Hematopoietic multipotent progenitor cell treated with erythropoietin and hydrocortisone succinate and interleukin-3 and kit ligand, for 15 days (in vitro differentiated cells): Measurements from ENCODE around the gene ADGRL3.
"Not testable (repeated sequence)": the region's sequence is repeated elsewhere in the genome, so short reads cannot be mapped to it uniquely, and the experiment has no call there.

Experiments
- DNase-seq: peaks from one replicate; pipeline ENCODE4 v3.0.0-alpha.2; 2015; ENCODE audit warnings: low spot score

The ADGRL3 gene

DNA sequence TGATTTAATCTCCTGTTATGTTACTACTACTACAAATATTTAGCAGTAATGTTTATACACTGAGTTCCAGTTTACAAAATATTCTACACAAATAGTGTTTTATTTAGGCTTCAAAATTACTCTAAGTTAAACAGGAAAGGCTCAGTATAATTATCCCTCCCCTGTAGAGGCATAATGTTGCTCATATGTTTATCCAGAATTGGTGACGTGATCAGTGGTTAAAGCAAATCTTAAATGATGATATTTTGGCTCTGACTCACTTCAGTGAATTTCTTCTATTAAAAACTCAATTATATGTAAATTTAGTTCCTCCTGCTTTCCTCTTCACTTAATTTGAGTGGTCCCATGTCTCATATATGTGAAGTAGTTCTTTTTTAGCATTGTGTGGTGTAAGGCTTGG, 438.5 kb downstream of the ADGRL3 start:
- DNase-seq: no peak

- not testable (repeated sequence) for DNase-seq
These were observed 446.7 kb downstream of the ADGRL3 start for GRCh38 chr4:61646746-61647350.

DNA sequence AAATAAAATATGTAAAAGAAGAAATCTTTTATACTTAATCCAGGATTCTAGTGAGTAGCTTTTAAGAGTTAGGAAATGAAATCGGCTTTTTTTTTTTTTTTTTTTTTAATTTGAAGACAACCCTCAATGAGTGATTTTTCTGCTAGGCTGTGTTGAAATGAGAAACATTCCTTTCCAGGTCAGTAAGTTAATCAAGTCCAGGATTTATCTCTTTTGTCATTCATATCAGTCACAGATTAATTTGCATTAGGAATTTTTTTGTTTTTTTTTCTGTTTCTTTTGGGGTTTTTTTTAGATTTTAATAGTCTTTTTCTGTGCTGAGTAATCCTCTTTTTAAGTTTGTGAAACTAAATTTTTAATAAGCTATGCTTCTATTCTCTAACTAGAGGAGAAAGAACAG, 448.1 kb downstream of the ADGRL3 start:
- DNase-seq: no peak

DNA sequence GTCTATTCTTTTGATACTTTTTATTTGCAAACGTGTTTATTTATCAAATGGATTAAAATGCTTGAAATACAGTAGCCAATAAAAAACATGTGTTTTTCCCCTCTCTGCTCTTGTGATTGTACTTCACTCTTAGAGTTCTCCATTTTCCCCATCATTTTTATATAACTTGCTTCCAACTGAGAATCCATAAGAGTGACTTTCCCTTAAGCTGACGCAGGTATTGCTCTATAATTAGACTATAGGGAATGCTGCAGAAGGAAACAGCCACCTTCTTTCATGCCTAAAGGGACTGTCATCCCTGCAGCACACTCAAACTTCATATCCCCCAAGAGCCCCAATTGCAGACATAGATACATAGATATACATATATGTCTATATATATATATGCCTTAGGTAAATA, 456.9 kb downstream of the ADGRL3 start:
- no peak for DNase-seq

GRCh38 chr4:61661960-61662359, 461.8 kb downstream of the ADGRL3 start:
- DNase-seq: no peak

- no peak for DNase-seq
These were observed 462.2 kb downstream of the ADGRL3 start for GRCh38 chr4:61662362-61662761.

DNA sequence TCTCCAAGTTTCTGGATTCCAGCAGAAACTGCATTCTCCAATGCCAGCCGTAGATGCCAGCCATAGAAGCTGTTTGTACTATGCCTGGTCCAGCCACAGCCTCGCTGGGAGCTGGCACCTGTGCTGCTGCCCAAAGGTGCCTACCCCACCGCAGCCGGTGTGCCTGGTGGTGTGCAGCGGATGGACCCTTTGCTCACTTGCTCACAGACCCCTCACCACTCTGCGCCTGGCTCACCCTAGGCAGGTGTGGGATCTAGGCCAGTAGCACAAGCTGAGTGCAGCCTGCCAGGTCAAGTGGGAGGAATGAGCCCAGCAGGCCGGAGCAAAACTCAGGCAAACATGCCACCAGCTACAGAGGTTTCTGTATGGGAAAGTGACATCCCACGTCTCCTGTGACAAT, 463.2 kb downstream of the ADGRL3 start:
- no peak for DNase-seq

- DNase-seq: no peak
These were observed 465.5 kb downstream of the ADGRL3 start for GRCh38 chr4:61665649-61666048.

GRCh38 chr4:61666244-61666643, 466.1 kb downstream of the ADGRL3 start:
- no peak for DNase-seq

DNA sequence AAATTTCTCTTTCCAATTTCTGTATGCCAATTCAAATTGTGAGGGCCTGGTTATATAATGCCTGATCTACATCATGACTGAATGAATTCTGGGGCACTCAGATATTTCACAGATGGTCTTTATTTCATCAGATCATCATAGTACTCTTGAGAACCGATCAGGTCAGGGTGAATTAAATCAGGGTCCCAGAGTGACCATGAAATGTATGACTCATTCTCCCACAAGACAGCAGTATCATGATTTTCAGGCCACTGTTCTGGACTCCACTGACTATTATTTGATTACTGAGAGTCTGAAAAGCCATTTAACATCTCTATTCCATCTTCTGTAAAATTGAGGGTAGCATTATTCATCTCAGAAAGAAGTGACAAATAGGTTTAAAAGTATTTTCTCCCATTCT, 471.5 kb downstream of the ADGRL3 start:
- no peak for DNase-seq

- no peak for DNase-seq
These were observed 475.3 kb downstream of the ADGRL3 start for GRCh38 chr4:61675464-61675863.

- no peak for DNase-seq
These were observed 478.2 kb downstream of the ADGRL3 start for GRCh38 chr4:61678297-61678696.

DNA sequence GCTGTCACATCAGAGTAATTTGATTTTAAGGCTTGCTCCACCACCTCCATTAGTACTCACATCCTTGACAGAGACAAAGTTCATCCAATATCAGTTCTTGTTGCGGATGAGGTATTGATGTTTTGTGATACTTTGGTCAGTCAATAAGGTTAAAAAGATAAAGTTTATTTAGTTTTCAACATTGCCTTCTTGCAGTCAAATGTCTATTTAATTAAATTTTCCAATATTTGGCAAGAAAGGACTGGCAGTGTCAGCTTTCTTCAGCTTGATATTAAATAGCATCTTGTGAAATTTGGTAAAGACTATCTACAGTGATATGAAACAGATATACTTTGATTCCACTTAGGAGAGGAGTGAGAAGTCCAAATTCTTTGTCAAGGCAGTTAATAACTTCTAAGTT, 493.4 kb downstream of the ADGRL3 start:
- no peak for DNase-seq

- DNase-seq: no peak
These were observed 514.3 kb downstream of the ADGRL3 start for GRCh38 chr4:61714387-61714911.

DNA sequence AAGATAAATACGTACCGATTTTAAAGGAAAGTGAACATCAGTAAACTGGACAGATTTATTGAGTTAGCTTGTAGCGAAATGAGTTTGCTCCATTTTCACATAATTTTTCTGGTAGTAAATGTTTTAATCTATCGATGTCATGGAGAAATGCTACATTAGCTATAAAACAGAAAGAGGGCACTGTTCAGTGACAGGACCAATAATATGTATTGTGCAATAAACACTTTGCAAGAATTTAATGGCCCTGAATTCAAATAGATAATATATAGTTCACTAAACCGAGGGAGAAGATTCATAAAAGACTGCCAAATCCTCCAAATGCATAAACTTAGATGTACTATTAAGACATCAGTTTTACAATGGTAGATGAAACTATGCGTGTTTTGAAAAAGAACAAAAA, 516.3 kb downstream of the ADGRL3 start:
- DNase-seq: no peak

DNA sequence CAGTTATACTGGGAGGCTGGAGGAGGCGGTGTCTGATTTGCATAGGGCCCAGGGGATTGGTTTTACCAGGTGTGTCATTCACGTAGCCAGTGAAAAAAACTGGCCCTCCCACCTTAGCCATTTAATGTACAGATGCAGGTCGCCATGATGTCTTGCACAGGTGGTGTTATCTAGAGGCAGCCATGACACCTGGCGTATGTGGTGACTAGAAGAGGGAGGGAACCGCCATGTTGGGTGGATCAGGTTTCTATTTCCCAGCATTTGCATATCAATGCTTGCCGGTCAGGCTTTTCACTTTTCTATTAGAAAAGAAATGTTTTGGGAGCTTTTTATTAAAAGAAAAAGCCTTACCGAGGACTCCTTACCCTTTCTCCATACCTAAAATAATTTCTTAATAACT, 523.4 kb downstream of the ADGRL3 start:
- no peak for DNase-seq

DNA sequence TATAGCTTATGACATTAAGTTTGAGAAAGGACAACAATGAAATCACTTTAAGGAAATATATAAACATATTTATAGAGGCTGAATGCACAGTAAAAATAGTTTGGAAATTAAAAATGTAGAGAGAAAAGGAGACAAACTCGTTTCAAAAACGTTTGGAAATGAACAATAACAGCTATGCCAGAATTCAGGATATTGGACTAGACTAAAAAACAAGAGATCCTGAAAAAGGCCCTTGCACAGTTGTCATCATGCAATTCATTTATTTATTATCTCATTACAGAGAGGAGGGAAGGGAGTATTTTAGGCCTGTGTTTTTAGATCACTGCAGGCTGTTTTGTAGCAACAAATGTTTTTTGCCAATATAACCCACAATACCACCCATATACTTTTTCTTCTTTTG, 527.2 kb downstream of the ADGRL3 start:
- DNase-seq: no peak

- no peak for DNase-seq
These were observed 534.3 kb downstream of the ADGRL3 start for GRCh38 chr4:61734409-61734808.

- DNase-seq: no peak
These were observed 539.8 kb downstream of the ADGRL3 start for GRCh38 chr4:61739887-61740286.

GRCh38 chr4:61740886-61741285, 540.8 kb downstream of the ADGRL3 start:
- DNase-seq: no peak

DNA sequence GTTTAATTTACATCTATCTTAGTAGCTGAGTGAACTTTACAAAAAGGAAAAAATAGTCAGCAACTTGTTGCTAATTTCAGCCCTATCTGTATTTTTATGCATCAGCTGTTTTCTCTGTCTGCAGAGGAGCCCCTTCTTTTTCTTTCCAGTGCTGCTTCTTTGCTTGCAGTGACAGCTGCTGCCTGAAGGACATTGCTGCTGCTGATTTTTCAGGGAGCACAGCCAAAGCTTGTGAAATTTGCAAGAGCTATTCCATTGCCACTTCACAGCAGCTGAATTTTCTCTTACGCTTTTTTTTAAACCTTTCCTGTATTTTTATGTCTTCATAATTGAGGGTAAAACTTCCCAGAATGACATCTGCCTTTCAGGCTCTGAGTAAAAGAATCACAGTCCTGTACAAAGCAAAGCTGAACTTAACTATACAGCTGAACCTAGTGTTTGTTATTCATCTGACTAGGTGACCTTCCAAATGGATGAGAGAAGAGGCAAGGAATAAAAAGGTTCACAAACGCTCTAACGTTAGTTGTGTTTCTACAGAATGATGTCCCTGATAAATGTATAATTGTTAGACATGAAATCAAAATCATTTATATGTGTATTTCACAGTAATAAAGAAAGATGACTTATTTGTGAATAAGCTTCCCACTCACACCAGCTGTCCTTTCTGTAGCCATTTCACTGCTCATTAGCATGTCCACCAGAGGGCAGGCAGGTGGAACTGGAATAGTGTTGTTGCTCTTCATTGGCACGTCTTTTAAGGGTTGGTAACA, 541.4 kb downstream of the ADGRL3 start:
- DNase-seq: no peak

DNA sequence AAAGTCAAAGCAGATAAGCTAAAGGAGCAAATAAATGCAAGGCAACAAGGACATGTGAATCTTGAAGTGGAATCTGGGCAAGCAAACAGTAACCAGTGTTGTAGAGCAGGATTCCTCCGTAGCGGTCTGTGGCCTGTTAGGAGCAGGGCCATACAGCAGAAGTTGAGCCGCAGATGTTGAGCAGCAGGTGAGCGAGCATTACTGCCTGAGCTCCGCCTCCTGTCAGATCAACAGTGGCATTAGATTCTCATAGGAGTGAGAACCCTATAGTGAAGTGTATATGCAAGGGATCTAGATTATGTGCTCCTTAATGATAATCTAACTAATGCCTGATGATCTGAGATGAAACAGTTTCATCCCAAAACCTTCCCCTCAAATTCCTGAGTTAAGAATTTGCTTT, 550.7 kb downstream of the ADGRL3 start:
- no peak for DNase-seq

DNA sequence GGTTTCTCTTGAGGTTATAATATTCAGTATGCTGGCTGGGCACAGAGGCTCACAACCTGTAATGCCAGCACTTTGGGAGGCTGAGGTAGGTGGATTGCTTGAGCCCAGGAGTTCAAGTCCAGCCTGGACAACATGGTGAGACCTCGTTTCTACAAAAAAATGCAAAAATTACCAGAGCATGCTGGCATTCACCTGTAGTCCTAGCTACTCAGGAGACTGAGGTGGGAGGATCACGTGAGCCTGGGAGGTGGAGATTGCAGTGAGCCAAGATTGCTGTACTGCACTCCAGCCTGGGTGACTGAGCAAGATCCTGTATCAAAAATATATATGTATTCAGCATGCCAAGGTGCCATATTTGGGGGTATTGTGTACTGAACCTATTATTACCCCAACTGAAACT, 552.5 kb downstream of the ADGRL3 start:
- no peak for DNase-seq

GRCh38 chr4:61753739-61754138, 553.6 kb downstream of the ADGRL3 start:
- no peak for DNase-seq
